Naive thymus-derived CD4-positive, alpha-beta T cell (primary cell): ENCODE measurements around the gene ERICH6. TPM values are rescaled to one million over a fixed set of nuclear protein-coding genes. Genes with fewer than 3 reads are reported as not detected.
"Not testable (repeated sequence)": the region's sequence is repeated elsewhere in the genome, so short reads cannot be mapped to it uniquely, and the experiment has no call there.

Source experiments
- ATAC-seq: fragments of 150-1000 bp; cut with Tn5 transposase; 2 replicates; pipeline ENCODE4 v1.10.0; 2021; ENCODE audit warnings: mild to moderate bottlenecking, moderate library complexity
- CTCF ChIA-PET: fragments of 350-600 bp; sonication (Branson Sonifier 250); formaldehyde crosslinking; loops from one replicate; lab custom pipeline; 2021; ENCODE audit warnings: antibody characterized with exemption; lab: Charles Lee
- POLR2A ChIA-PET: fragments of 350-600 bp; sonication (Branson Sonifier 250); formaldehyde crosslinking; loops from one replicate; lab custom pipeline; 2021; ENCODE audit warnings: antibody characterized with exemption, inconsistent platforms; lab: Charles Lee
- DNase-seq, 9 donors: peaks; one replicate each; pipeline versions ENCODE4 v3.0.0 to v3.0.0-alpha.2; 2020 to 2022; ENCODE audit warnings: mixed read lengths in 1 of 9
- H3K27ac ChIP-seq: one replicate; pipeline ENCODE4 v1.7.0; 2013; ENCODE audit warnings: mild to moderate bottlenecking, low read depth, low read length, moderate library complexity
- H3K27me3 ChIP-seq, 2 donors: one replicate each; pipeline ENCODE4 v1.7.0; 2013; ENCODE audit warnings: low read length in 2 of 2, mild to moderate bottlenecking in 2 of 2, moderate library complexity in 2 of 2; ENCODE audit not compliant: control insufficient read depth in 2 of 2, insufficient read depth in 2 of 2
- H3K36me3 ChIP-seq, 3 experiments: 1 replicate in 2 of 3; 2 replicates in 1 of 3; pipeline ENCODE4 v1.7.0; 2013; ENCODE audit warnings: low read length in 3 of 3, mild to moderate bottlenecking in 3 of 3, moderate library complexity in 1 of 3; ENCODE audit not compliant: insufficient read depth in 3 of 3, control insufficient read depth in 2 of 3
- H3K4me1 ChIP-seq, 2 donors: one replicate each; pipeline ENCODE4 v1.7.0; 2013; ENCODE audit warnings: low read length in 2 of 2, mild to moderate bottlenecking in 2 of 2, moderate library complexity in 1 of 2; ENCODE audit not compliant: control insufficient read depth in 2 of 2, insufficient read depth in 2 of 2
- H3K4me3 ChIP-seq: 2 replicates; pipeline ENCODE4 v1.7.0; 2013; ENCODE audit warnings: mild to moderate bottlenecking, low read length
- H3K9me3 ChIP-seq, 3 experiments: 1 replicate in 2 of 3; 2 replicates in 1 of 3; pipeline ENCODE4 v1.7.0; 2013; ENCODE audit warnings: low read length in 3 of 3; ENCODE audit not compliant: control insufficient read depth in 2 of 3
- H3K27ac Mint-ChIP-seq, 9 donors: one replicate each; pipeline ENCODE4 v1.8.0; 2020 to 2022; ENCODE audit warnings: mixed read lengths in 9 of 9, mild to moderate bottlenecking in 8 of 9, moderate library complexity in 5 of 9, inconsistent platforms in 2 of 9
- H3K27me3 Mint-ChIP-seq, 5 donors: one replicate each; pipeline ENCODE4 v1.8.0; 2021 to 2022; ENCODE audit warnings: mixed read lengths in 5 of 5, mild to moderate bottlenecking in 1 of 5
- H3K36me3 Mint-ChIP-seq, 5 donors: one replicate each; pipeline ENCODE4 v1.8.0; 2020 to 2022; ENCODE audit warnings: mixed read lengths in 5 of 5, mild to moderate bottlenecking in 3 of 5, inconsistent platforms in 1 of 5
- H3K4me1 Mint-ChIP-seq, 7 donors: one replicate each; pipeline ENCODE4 v1.8.0; 2020 to 2022; ENCODE audit warnings: mixed read lengths in 7 of 7, mild to moderate bottlenecking in 3 of 7, inconsistent platforms in 1 of 7
- H3K4me3 Mint-ChIP-seq, 10 donors: one replicate each; pipeline ENCODE4 v1.8.0; 2020 to 2022; ENCODE audit warnings: mild to moderate bottlenecking in 10 of 10, mixed read lengths in 10 of 10, moderate library complexity in 6 of 10, inconsistent platforms in 2 of 10
- H3K9me3 Mint-ChIP-seq, 11 donors: one replicate each; pipeline ENCODE4 v1.8.0; 2020 to 2022; ENCODE audit warnings: mixed read lengths in 11 of 11, mild to moderate bottlenecking in 4 of 11, inconsistent platforms in 1 of 11, moderate library complexity in 1 of 11
- intact Hi-C, 2 donors: fragments of 100-400 bp; cut with micrococcal nuclease; formaldehyde crosslinking; loops; one replicate each; pipeline ENCODE4 v1.15.1; 2023
- polyA plus RNA-seq, 2 donors: library from polyadenylated mRNA; unstranded; fragments of 300-500 nt; fragmentation: Illumina TruSeq; gene quantifications; one replicate each; pipeline ENCODE4 v1.2.3, GENCODE V29; 2021
- total RNA-seq, 6 experiments: library from RNA in 5 of 6; stranded (reverse) in 5 of 6; gene quantifications; 1 replicate in 5 of 6; 2 replicates in 1 of 6; pipeline ENCODE4 v1.2.3 and lab custom pipeline; 2021 to 2026

The ERICH6 gene
- total and polyA plus RNA-seq, 7 experiments from 2014 or later = 0.24 to 1.4 (median 0.53) TPM; not detected in 2

DNA sequence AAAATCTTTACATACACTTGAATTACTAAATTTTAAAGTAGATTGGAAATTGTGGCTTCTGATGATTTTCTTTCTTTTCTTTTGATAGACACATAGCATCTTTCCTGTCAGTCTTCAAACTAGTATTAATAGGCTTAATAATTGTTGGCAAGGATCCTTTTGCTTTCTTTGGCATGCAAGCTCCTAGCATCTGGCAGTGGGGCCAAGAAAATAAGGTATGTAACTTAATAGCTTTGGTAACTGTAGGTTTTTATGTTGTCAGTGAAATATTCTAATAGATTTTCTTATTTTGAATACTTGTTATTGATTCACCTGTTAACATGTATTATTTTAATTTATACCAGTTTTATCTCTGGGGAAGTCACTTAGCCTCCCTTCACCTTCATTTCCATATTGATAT is 80.8 kb downstream of the ERICH6 start:
- Histone ChIP-seq H3K36me3 (peaks cover 4 to 35% (median 18%) of the 10 kb centered on the region in 3 experiments), H3K4me1 (peaks cover 7 to 17% of the 10 kb centered on the region in 2 donors)
- H3K27ac Mint-ChIP-seq = peak overlapping the region in 4 of 9 donors; percentile 3 to 48 (median 47)
- H3K27ac ChIP-seq, CTCF ChIA-PET, H3K4me3 ChIP-seq, H3K4me3 Mint-ChIP-seq, ATAC-seq, POLR2A ChIA-PET, H3K27me3 ChIP-seq, H3K9me3 Mint-ChIP-seq, H3K27me3 Mint-ChIP-seq, H3K9me3 ChIP-seq, DNase-seq: not testable (repeated sequence)
- intact Hi-C loops = loop anchor here in 1 of 2 donors (2.0 kb wide), 1 partner anchor 14 kb away; no protein-coding TSS in a partner anchor
- H3K4me1 Mint-ChIP-seq = peaks cover 25 to 60% (median 47%) of the 10 kb centered on the region in 7 donors
- peaks cover 9 to 39% (median 26%) of the 10 kb centered on the region in 5 donors for H3K36me3 Mint-ChIP-seq

GRCh38 chr3:150620002-150620689 is 83.6 kb downstream of the ERICH6 start:
- Mint-ChIP-seq H3K27me3 (no peaks in the 10 kb centered on the region), H3K4me3 (peak overlapping the region in 1 of 10 donors; percentile 13), H3K9me3 (no peaks in the 10 kb centered on the region), H3K27ac (peak overlapping the region in 3 of 9 donors; percentile 41 to 65 (median 45)), H3K36me3 (peaks cover 3 to 19% (median 12%) of the 10 kb centered on the region in 5 donors), H3K4me1 (peaks cover 32 to 67% (median 57%) of the 10 kb centered on the region in 7 donors)
- CTCF ChIA-PET = interaction anchor here (1.0 kb wide), 1 partner anchor 7 kb away, joined by 3 read pairs; no protein-coding TSS in a partner anchor
- POLR2A ChIA-PET = interaction anchor here (0.9 kb wide), 1 partner anchor 104 kb away, joined by 3 read pairs; no protein-coding TSS in a partner anchor
- Histone ChIP-seq H3K9me3 (no peaks in the 10 kb centered on the region), H3K27ac (no peak overlapping the region), H3K4me3 (no peak overlapping the region), H3K36me3 (peaks cover under 1 to 17% (median 2%) of the 10 kb centered on the region in 3 experiments), H3K27me3 (no peaks in the 10 kb centered on the region), H3K4me1 (peaks cover 7 to 17% of the 10 kb centered on the region in 2 donors)
- intact Hi-C loops = no loop called here
- no peak for ATAC-seq
- DNase-seq = no peak

- no peaks in the 10 kb centered on the region for H3K27me3 ChIP-seq
- H3K27ac Mint-ChIP-seq = peak overlapping the region in 6 of 9 donors; percentile 2 to 71 (median 20)
- intact Hi-C loops = no loop called here
- ChIA-PET CTCF (interaction anchor here (0.7 to 1.0 kb wide), 2 partner anchors 85 to 310 kb away, joined by 3 to 4 read pairs; no protein-coding TSS in a partner anchor), POLR2A (interaction anchor here (1.1 kb wide), 1 partner anchor 11 kb away, joined by 3 read pairs; the partner anchor contains the start of gene SELENOT)
- peaks cover 23 to 26% of the 10 kb centered on the region in 2 donors for H3K4me1 ChIP-seq
- H3K27ac ChIP-seq = no peak overlapping the region
- peaks cover 7 to 35% (median 28%) of the 10 kb centered on the region in 5 donors for H3K36me3 Mint-ChIP-seq
- peaks cover 0 to 20% (median 0%) of the 10 kb centered on the region in 3 experiments for H3K36me3 ChIP-seq
- DNase-seq (no peak), ATAC-seq (no peak)
- no peaks in the 10 kb centered on the region for H3K9me3 ChIP-seq
- H3K4me1 Mint-ChIP-seq = peaks cover 54 to 75% (median 72%) of the 10 kb centered on the region in 7 donors
- no peak overlapping the region for H3K4me3 ChIP-seq
- no peaks in the 10 kb centered on the region for H3K27me3 Mint-ChIP-seq
- peak overlapping the region in 5 of 10 donors; percentile 3 to 46 (median 27) for H3K4me3 Mint-ChIP-seq
- H3K9me3 Mint-ChIP-seq = peaks cover 0 to 5% (median 0%) of the 10 kb centered on the region in 11 donors
Observed at GRCh38 chr3:150613709-150614480, 89.8 kb downstream of the ERICH6 start.

DNA sequence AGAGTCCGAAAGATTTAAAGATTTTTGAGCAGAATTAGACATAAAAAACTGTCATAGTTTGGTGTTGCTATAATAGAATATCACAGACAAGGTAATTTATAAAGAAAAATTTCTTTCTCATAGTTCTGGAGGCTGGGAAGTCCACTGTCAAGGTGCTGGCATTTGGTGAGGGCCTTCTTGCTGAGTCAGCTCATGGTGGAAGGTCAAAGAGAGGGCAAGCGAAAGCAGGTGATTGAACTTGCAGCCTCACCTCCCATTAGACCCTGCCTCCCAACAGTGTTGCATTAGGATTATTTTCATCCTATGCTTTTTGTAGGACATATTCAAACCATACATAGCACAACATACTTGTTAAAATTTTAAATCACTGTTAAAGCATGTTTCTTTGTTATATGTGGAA is 90.7 kb downstream of the ERICH6 start:
- peaks cover 7 to 28% (median 25%) of the 10 kb centered on the region in 5 donors for H3K36me3 Mint-ChIP-seq
- Histone ChIP-seq H3K27me3 (no peaks in the 10 kb centered on the region), H3K36me3 (peaks cover 0 to 14% (median 0%) of the 10 kb centered on the region in 3 experiments), H3K9me3 (no peaks in the 10 kb centered on the region), H3K4me1 (peaks cover 28 to 32% of the 10 kb centered on the region in 2 donors), H3K27ac (no peak overlapping the region), H3K4me3 (no peak overlapping the region)
- ATAC-seq = no peak
- ChIA-PET CTCF (no interaction called here), POLR2A (interaction anchor here (1.1 kb wide), 1 partner anchor 10 kb away, joined by 3 read pairs; the partner anchor contains the start of gene SELENOT)
- intact Hi-C loops = no loop called here
- peak overlapping the region in 3 of 9 donors; percentile 2 to 51 (median 22) for H3K27ac Mint-ChIP-seq
- peaks cover 0 to 5% (median 0%) of the 10 kb centered on the region in 11 donors for H3K9me3 Mint-ChIP-seq
- no peaks in the 10 kb centered on the region for H3K27me3 Mint-ChIP-seq
- peaks cover 51 to 75% (median 71%) of the 10 kb centered on the region in 7 donors for H3K4me1 Mint-ChIP-seq
- H3K4me3 Mint-ChIP-seq = peak overlapping the region in 5 of 10 donors; percentile 27 to 48 (median 39)
- no peak for DNase-seq

- Histone ChIP-seq H3K27ac (no peak overlapping the region), H3K4me3 (no peak overlapping the region), H3K27me3 (no peaks in the 10 kb centered on the region), H3K36me3 (peaks cover 0 to 14% (median 0%) of the 10 kb centered on the region in 3 experiments), H3K9me3 (no peaks in the 10 kb centered on the region), H3K4me1 (peaks cover 28 to 37% of the 10 kb centered on the region in 2 donors)
- Mint-ChIP-seq H3K27ac (no peak overlapping the region), H3K9me3 (peaks cover 0 to 5% (median 0%) of the 10 kb centered on the region in 11 donors), H3K36me3 (peaks cover 7 to 32% (median 29%) of the 10 kb centered on the region in 5 donors), H3K27me3 (no peaks in the 10 kb centered on the region), H3K4me3 (no peak overlapping the region), H3K4me1 (peaks cover 53 to 78% (median 73%) of the 10 kb centered on the region in 7 donors)
- ATAC-seq (no peak), DNase-seq (no peak)
- intact Hi-C loops = no loop called here
- ChIA-PET POLR2A (interaction anchor here (1.1 kb wide), 1 partner anchor 9 kb away, joined by 3 read pairs; the partner anchor contains the start of gene SELENOT), CTCF (no interaction called here)
Observed at GRCh38 chr3:150612494-150612893, 91.2 kb downstream of the ERICH6 start.

DNA sequence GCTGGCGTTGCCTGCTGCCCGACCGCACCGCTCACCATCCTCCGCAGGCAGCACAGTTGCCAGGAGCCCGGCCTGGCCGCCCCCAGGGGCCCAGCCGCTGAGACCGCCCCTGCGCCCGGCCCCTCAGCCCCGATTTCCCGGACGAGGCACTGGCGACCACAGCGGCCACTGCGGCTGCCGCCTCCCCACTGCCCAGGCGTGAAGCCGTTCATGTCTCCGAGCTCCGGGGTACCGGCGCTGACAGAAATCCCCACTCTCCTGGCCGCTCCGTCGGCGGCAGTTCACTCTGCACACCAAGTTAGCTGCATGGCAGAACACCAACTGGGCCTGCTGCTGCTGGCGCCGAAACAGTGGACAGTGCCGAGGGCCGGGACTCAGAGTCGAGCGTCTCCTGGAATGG is 92.1 kb downstream of the ERICH6 start:
- H3K9me3 ChIP-seq = no peaks in the 10 kb centered on the region
- ATAC-seq (no peak), DNase-seq (peak in 1 of 9 donors; percentile 7)
- H3K4me3 ChIP-seq = no peak overlapping the region
- peaks cover 35 to 45% of the 10 kb centered on the region in 2 donors for H3K4me1 ChIP-seq
- Mint-ChIP-seq H3K27me3 (no peaks in the 10 kb centered on the region), H3K27ac (no peak overlapping the region), H3K4me1 (peaks cover 53 to 78% (median 74%) of the 10 kb centered on the region in 7 donors), H3K4me3 (peak overlapping the region in 3 of 10 donors; percentile 6 to 40 (median 27)), H3K36me3 (peaks cover 10 to 36% (median 34%) of the 10 kb centered on the region in 5 donors), H3K9me3 (peaks cover 0 to 5% (median 0%) of the 10 kb centered on the region in 11 donors)
- intact Hi-C loops = no loop called here
- POLR2A ChIA-PET = interaction anchor here (1.4 kb wide), 1 partner anchor 9 kb away, joined by 7 read pairs; the partner anchor contains the start of gene SELENOT
- H3K36me3 ChIP-seq = peaks cover 0 to 14% (median 0%) of the 10 kb centered on the region in 3 experiments
- CTCF ChIA-PET = no interaction called here
- H3K27ac ChIP-seq = no peak overlapping the region
- H3K27me3 ChIP-seq = no peaks in the 10 kb centered on the region
